SU-DHL-6 (cell line): ENCODE results near the gene SAPCD1.

Experiments used
- H2AFZ ChIP-seq: fragments of 200-600 bp; sonication (generic); 2 replicates; pipeline ENCODE4 v1.6.1; 2014; ENCODE audit warnings: low read depth, mild to moderate bottlenecking, moderate library complexity, mixed read lengths, antibody characterized with exemption, low read length; ENCODE audit not compliant: severe bottlenecking
- H3F3A ChIP-seq: fragments of 200-600 bp; shearing (Covaris generic); 2 replicates; pipeline ENCODE4 v1.6.0; 2016; ENCODE audit warnings: antibody characterized with exemption, mild to moderate bottlenecking; ENCODE audit not compliant: insufficient read depth
- H3K27ac ChIP-seq: fragments of 200-600 bp; sonication (generic); 2 replicates; pipeline ENCODE4 v1.5.1; 2016; ENCODE audit warnings: low read depth, mild to moderate bottlenecking, low read length, moderate library complexity, mixed read lengths
- H3K27me3 ChIP-seq: fragments of 200-600 bp; sonication (generic), shearing (Covaris generic); 2 replicates; pipeline ENCODE4 v1.6.0; 2014; ENCODE audit warnings: mild to moderate bottlenecking, low read length
- H3K36me3 ChIP-seq: fragments of 200-600 bp; sonication (generic); 2 replicates; pipeline ENCODE4 v1.6.1; 2014; ENCODE audit warnings: mild to moderate bottlenecking, low read length, mixed read lengths
- H3K4me2 ChIP-seq: fragments of 300-600, 200-600 bp; shearing (Covaris generic), sonication (generic); 2 replicates; pipeline ENCODE4 v1.6.0; 2014; ENCODE audit warnings: low read length, low read depth, mild to moderate bottlenecking; ENCODE audit not compliant: poor library complexity, severe bottlenecking
- H3K4me3 ChIP-seq: fragments of 200-600 bp; sonication (generic); 2 replicates; pipeline ENCODE4 v1.5.1; 2014; ENCODE audit warnings: antibody characterized with exemption, low read length, mild to moderate bottlenecking, mixed read lengths; ENCODE audit not compliant: insufficient read depth, poor library complexity, severe bottlenecking
- H3K79me2 ChIP-seq: fragments of 200-600 bp; sonication (generic); 2 replicates; pipeline ENCODE4 v1.6.1; 2014; ENCODE audit warnings: mild to moderate bottlenecking, low read length, moderate library complexity; ENCODE audit not compliant: insufficient read depth
- H3K9ac ChIP-seq: fragments of 200-600 bp; sonication (generic); 2 replicates; pipeline ENCODE4 v1.7.0; 2014; ENCODE audit warnings: mild to moderate bottlenecking, low read length
- H3K9me2 ChIP-seq: fragments of 200-600 bp; sonication (generic); replicated peaks from 2 replicates; pipeline ENCODE4 v1.6.1; 2014; ENCODE audit warnings: low read length; ENCODE audit not compliant: insufficient read depth
- H3K9me3 ChIP-seq: fragments of 200-600 bp; sonication (generic); 2 replicates; pipeline ENCODE4 v1.6.1; 2014; ENCODE audit warnings: low read length, mixed read lengths; ENCODE audit not compliant: insufficient read depth
- H4K20me1 ChIP-seq: fragments of 200-600 bp; sonication (generic); 2 replicates; pipeline ENCODE4 v1.6.1; 2014; ENCODE audit warnings: low read depth, mild to moderate bottlenecking, antibody characterized with exemption, low read length, moderate library complexity, mixed read lengths
- CTCF ChIP-seq: fragments of 200-600 bp; sonication (generic); IDR thresholded peaks from one replicate; pipeline ENCODE4 v1.5.1; 2017; ENCODE audit warnings: antibody characterized with exemption, mild to moderate bottlenecking, low read length, moderate library complexity; ENCODE audit not compliant: insufficient read depth, poor library complexity, severe bottlenecking
- EZH2phosphoT487 ChIP-seq: fragments of 200-600 bp; sonication (generic), shearing (Covaris generic); conservative IDR thresholded peaks from 2 replicates; pipeline ENCODE4 v1.6.1; 2018; ENCODE audit warnings: mild to moderate bottlenecking, antibody characterized with exemption, low read length, moderate library complexity, mixed read lengths

Gene SAPCD1

GRCh38 chr6:31760790-31761189, 1.7 kb upstream of the SAPCD1 start:
- TF ChIP-seq EZH2phosphoT487 = no peak
- no peak for TF ChIP-seq CTCF
- H3K27ac ChIP-seq = no peak overlapping the region
- H3K9ac ChIP-seq = no peak overlapping the region
- peaks cover 8% of the 10 kb centered on the region; the same call in 1 of the 2 replicates for H3K36me3 ChIP-seq
- H3K9me3 ChIP-seq = no peaks in the 10 kb centered on the region
- no peaks in the 10 kb centered on the region for H4K20me1 ChIP-seq
- H3F3A ChIP-seq = peaks cover 8% of the 10 kb centered on the region
- H3K27me3 ChIP-seq = no peaks in the 10 kb centered on the region
- H2AFZ ChIP-seq = no peak overlapping the region
- no peaks in the 10 kb centered on the region for H3K79me2 ChIP-seq
- H3K4me3 ChIP-seq = no peak overlapping the region
- H3K9me2 ChIP-seq = no peaks in the 10 kb centered on the region
- no peak overlapping the region for H3K4me2 ChIP-seq

- Histone ChIP-seq H3F3A (peaks cover 8% of the 10 kb centered on the region), H3K9me2 (no peaks in the 10 kb centered on the region), H2AFZ (no peak overlapping the region), H3K4me3 (no peak overlapping the region), H3K79me2 (no peaks in the 10 kb centered on the region), H3K4me2 (no peak overlapping the region), H3K27ac (no peak overlapping the region), H3K36me3 (peaks cover 8% of the 10 kb centered on the region; the same call in 1 of the 2 replicates), H3K27me3 (no peaks in the 10 kb centered on the region), H3K9me3 (no peaks in the 10 kb centered on the region), H3K9ac (no peak overlapping the region), H4K20me1 (no peaks in the 10 kb centered on the region)
- TF ChIP-seq EZH2phosphoT487 = no peak
- TF ChIP-seq CTCF = no peak
These were observed 1.1 kb upstream of the SAPCD1 start for GRCh38 chr6:31761343-31761742.

- Histone ChIP-seq H2AFZ (no peak overlapping the region), H3K27ac (no peak overlapping the region), H3K9me2 (no peaks in the 10 kb centered on the region), H3K4me3 (no peak overlapping the region), H4K20me1 (no peaks in the 10 kb centered on the region), H3K27me3 (no peaks in the 10 kb centered on the region), H3K4me2 (no peak overlapping the region), H3K79me2 (no peaks in the 10 kb centered on the region), H3K36me3 (peaks cover 8% of the 10 kb centered on the region; the same call in 1 of the 2 replicates), H3K9ac (no peak overlapping the region), H3K9me3 (no peaks in the 10 kb centered on the region), H3F3A (peaks cover 8% of the 10 kb centered on the region)
- no peak for TF ChIP-seq EZH2phosphoT487
- TF ChIP-seq CTCF = no peak
These were observed 592 bp downstream of the SAPCD1 start for GRCh38 chr6:31762878-31763618.
